CD14-positive monocyte (primary cell): Measurements from ENCODE around the gene ABLIM3. TPM values are rescaled to one million over a fixed set of nuclear protein-coding genes. Genes with fewer than 3 reads are reported as not detected.

Source experiments
- DNase-seq, 3 donors: peaks; one replicate each; pipeline ENCODE4 v3.0.0-alpha.2; 2011 to 2022
- H2AFZ ChIP-seq: 2 replicates; pipeline ENCODE4 v1.6.0; 2012; ENCODE audit warnings: mild to moderate bottlenecking, low read depth, low read length, inconsistent platforms; ENCODE audit not compliant: insufficient read depth, poor library complexity, severe bottlenecking
- H3K27ac ChIP-seq, 2 donors: 1 replicate in 1 of 2; 2 replicates in 1 of 2; pipeline ENCODE4 v1.5.1; 2012 to 2013; ENCODE audit warnings: low read length in 2 of 2, control low read depth in 1 of 2, inconsistent platforms in 1 of 2, low read depth in 1 of 2, mild to moderate bottlenecking in 1 of 2
- H3K27me3 ChIP-seq, 2 donors: one replicate each; pipeline versions ENCODE4 v1.6.0 to v1.6.1; 2011 to 2013; ENCODE audit warnings: low read length in 2 of 2; ENCODE audit not compliant: control insufficient read depth in 2 of 2, insufficient read depth in 2 of 2
- H3K36me3 ChIP-seq, 2 donors: replicated peaks in 1 of 2; 1 replicate in 1 of 2; 2 replicates in 1 of 2; pipeline versions ENCODE4 v1.5.1 to v1.6.1; 2012 to 2013; ENCODE audit warnings: low read length in 2 of 2, control low read depth in 1 of 2, inconsistent platforms in 1 of 2, mild to moderate bottlenecking in 1 of 2; ENCODE audit not compliant: insufficient read depth in 2 of 2, control insufficient read depth in 1 of 2
- H3K4me1 ChIP-seq, 2 donors: 1 replicate in 1 of 2; 2 replicates in 1 of 2; pipeline versions ENCODE4 v1.5.1 to v1.6.1; 2012 to 2013; ENCODE audit warnings: low read length in 2 of 2, control low read depth in 1 of 2, inconsistent platforms in 1 of 2, mild to moderate bottlenecking in 1 of 2, moderate library complexity in 1 of 2; ENCODE audit not compliant: insufficient read depth in 2 of 2, control insufficient read depth in 1 of 2
- H3K4me2 ChIP-seq: replicated peaks from 2 replicates; pipeline ENCODE3; 2012; ENCODE audit warnings: low read length, moderate library complexity, mild to moderate bottlenecking; ENCODE audit not compliant: poor library complexity, severe bottlenecking; ENCODE audit errors: extremely low read depth
- H3K4me3 ChIP-seq, 3 experiments: fragments of 200-600 bp in 1 of 3; sonication (generic) in 1 of 3; replicated peaks in 1 of 3; 1 replicate in 2 of 3; 2 replicates in 1 of 3; pipeline ENCODE4 v1.5.1; 2011 to 2013; ENCODE audit warnings: low read length in 3 of 3, mild to moderate bottlenecking in 3 of 3, control low read depth in 2 of 3, low read depth in 2 of 3, inconsistent platforms in 1 of 3, moderate library complexity in 1 of 3
- H3K79me2 ChIP-seq: 2 replicates; pipeline ENCODE4 v1.6.0; 2012; ENCODE audit warnings: mild to moderate bottlenecking, control low read depth, inconsistent platforms, low read length, moderate library complexity; ENCODE audit not compliant: insufficient read depth
- H3K9ac ChIP-seq: 2 replicates; pipeline ENCODE4 v1.6.0; 2017; ENCODE audit warnings: low read length, mild to moderate bottlenecking; ENCODE audit not compliant: insufficient read depth, poor library complexity, severe bottlenecking
- H3K9me3 ChIP-seq, 2 donors: replicated peaks in 1 of 2; 1 replicate in 1 of 2; 2 replicates in 1 of 2; pipeline versions ENCODE4 v1.5.1 to v1.6.1; 2012 to 2013; ENCODE audit warnings: low read length in 2 of 2, control low read depth in 1 of 2; ENCODE audit not compliant: control insufficient read depth in 1 of 2, insufficient read depth in 1 of 2
- H4K20me1 ChIP-seq: 2 replicates; pipeline ENCODE4 v1.6.0; 2012; ENCODE audit warnings: mild to moderate bottlenecking, low read length, control low read depth, moderate library complexity; ENCODE audit not compliant: insufficient read depth
- H3K27ac Mint-ChIP-seq, 7 donors: one replicate each; pipeline ENCODE4 v1.8.0; 2020; ENCODE audit warnings: mild to moderate bottlenecking in 7 of 7, mixed read lengths in 7 of 7, moderate library complexity in 6 of 7, inconsistent platforms in 2 of 7
- H3K27me3 Mint-ChIP-seq, 3 donors: one replicate each; pipeline ENCODE4 v1.8.0; 2021 to 2022; ENCODE audit warnings: low read depth in 3 of 3, mild to moderate bottlenecking in 3 of 3, mixed read lengths in 3 of 3, moderate library complexity in 3 of 3, inconsistent platforms in 1 of 3
- H3K36me3 Mint-ChIP-seq, 2 donors: one replicate each; pipeline ENCODE4 v1.8.0; 2020; ENCODE audit warnings: mixed read lengths in 2 of 2, inconsistent platforms in 1 of 2, mild to moderate bottlenecking in 1 of 2
- H3K4me1 Mint-ChIP-seq: one replicate; pipeline ENCODE4 v1.8.0; 2020; ENCODE audit warnings: mild to moderate bottlenecking, mixed read lengths
- H3K4me3 Mint-ChIP-seq, 2 donors: one replicate each; pipeline ENCODE4 v1.8.0; 2020; ENCODE audit warnings: mild to moderate bottlenecking in 2 of 2, mixed read lengths in 2 of 2, moderate library complexity in 1 of 2
- H3K9me3 Mint-ChIP-seq, 7 donors: one replicate each; pipeline ENCODE4 v1.8.0; 2020 to 2022; ENCODE audit warnings: mixed read lengths in 7 of 7, mild to moderate bottlenecking in 6 of 7, moderate library complexity in 6 of 7, inconsistent platforms in 2 of 7
- WGBS: methylation state at CpG from one replicate; pipeline ENCODE4 v1.1.5; 2013; ENCODE audit warnings: missing lambda C conversion rate; ENCODE audit not compliant: insufficient coverage; 5-methylcytosine and 5-hydroxymethylcytosine counted together
- intact Hi-C, 2 donors: fragments of 100-400 bp; cut with micrococcal nuclease; formaldehyde crosslinking; loops; one replicate each; pipeline versions ENCODE4 v1.15.0 to v1.15.1; 2023
- polyA plus RNA-seq, 3 donors: library from polyadenylated mRNA; depleted of rRNA in 1 of 3; unstranded in 2 of 3; stranded (reverse) in 1 of 3; fragments of 300-500 nt in 2 of 3; fragments of >200 nt in 1 of 3; fragmentation: Illumina TruSeq in 2 of 3; gene quantifications; 1 replicate in 2 of 3; 2 replicates in 1 of 3; pipeline ENCODE4 v1.2.3, GENCODE V29; 2012 to 2021
- TF ChIP-seq, protein P1 (sequence below): fragments of 200-600 bp; IDR thresholded peaks from one replicate; pipeline ENCODE4 v1.8.0; 2022; ENCODE audit warnings: antibody characterized with exemption, mild to moderate bottlenecking

The ABLIM3 gene
- polyA plus RNA-seq, 3 donors = 0.22 to 0.74 TPM; not detected in 1

- Histone ChIP-seq H3K9ac (no peak overlapping the region), H4K20me1 (no peaks in the 10 kb centered on the region), H2AFZ (no peak overlapping the region), H3K4me2 (no peak overlapping the region), H3K27me3 (no peaks in the 10 kb centered on the region), H3K4me1 (no peaks in the 10 kb centered on the region), H3K4me3 (no peak overlapping the region), H3K27ac (no peak overlapping the region), H3K79me2 (no peaks in the 10 kb centered on the region), H3K9me3 (no peaks in the 10 kb centered on the region), H3K36me3 (no peaks in the 10 kb centered on the region)
- Mint-ChIP-seq H3K4me3 (no peak overlapping the region), H3K27me3 (peaks cover 5 to 8% (median 6%) of the 10 kb centered on the region in 3 donors), H3K27ac (no peak overlapping the region), H3K4me1 (no peaks in the 10 kb centered on the region), H3K36me3 (no peaks in the 10 kb centered on the region), H3K9me3 (peaks cover 0 to 7% (median 0%) of the 10 kb centered on the region in 7 donors)
- 50% methylated on average over 2 of the region's 3 CpGs for WGBS
- no peak for DNase-seq
- TF ChIP-seq, protein P1, sequence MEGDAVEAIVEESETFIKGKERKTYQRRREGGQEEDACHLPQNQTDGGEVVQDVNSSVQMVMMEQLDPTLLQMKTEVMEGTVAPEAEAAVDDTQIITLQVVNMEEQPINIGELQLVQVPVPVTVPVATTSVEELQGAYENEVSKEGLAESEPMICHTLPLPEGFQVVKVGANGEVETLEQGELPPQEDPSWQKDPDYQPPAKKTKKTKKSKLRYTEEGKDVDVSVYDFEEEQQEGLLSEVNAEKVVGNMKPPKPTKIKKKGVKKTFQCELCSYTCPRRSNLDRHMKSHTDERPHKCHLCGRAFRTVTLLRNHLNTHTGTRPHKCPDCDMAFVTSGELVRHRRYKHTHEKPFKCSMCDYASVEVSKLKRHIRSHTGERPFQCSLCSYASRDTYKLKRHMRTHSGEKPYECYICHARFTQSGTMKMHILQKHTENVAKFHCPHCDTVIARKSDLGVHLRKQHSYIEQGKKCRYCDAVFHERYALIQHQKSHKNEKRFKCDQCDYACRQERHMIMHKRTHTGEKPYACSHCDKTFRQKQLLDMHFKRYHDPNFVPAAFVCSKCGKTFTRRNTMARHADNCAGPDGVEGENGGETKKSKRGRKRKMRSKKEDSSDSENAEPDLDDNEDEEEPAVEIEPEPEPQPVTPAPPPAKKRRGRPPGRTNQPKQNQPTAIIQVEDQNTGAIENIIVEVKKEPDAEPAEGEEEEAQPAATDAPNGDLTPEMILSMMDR = no peak
- intact Hi-C loops = no loop called here
Observed at GRCh38 chr5:149254506-149254905, 113.2 kb downstream of the ABLIM3 start.

DNA sequence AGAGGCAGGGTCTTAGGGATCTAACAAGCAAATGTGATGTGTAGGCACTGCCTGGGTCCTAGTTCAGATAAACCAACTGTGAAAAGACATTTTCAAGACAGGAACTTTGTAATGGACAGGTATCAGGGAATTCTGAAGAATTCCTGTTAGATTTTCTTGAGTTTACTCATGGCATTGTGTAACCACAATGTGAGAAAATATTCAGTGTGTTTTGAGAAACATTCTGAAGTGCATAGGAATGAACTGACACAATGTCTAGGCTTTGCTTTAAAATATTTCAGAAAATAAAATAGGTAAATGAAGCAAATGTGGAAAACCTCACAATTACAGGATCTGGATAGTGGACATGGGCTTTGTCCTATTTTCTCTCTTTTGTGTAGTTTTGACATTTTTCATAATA, 115.2 kb downstream of the ABLIM3 start:
- no peak for DNase-seq
- no peak overlapping the region for H3K4me2 ChIP-seq

More for the DNA sequence above, 115.2 kb downstream of the ABLIM3 start:
- no peaks in the 10 kb centered on the region for H3K36me3 Mint-ChIP-seq
- intact Hi-C loops = no loop called here
- no peaks in the 10 kb centered on the region for H3K27me3 ChIP-seq
- TF ChIP-seq, protein P1 = no peak
- H3K27ac ChIP-seq = no peak overlapping the region
- no peak overlapping the region for H3K27ac Mint-ChIP-seq
- peaks cover 4 to 8% of the 10 kb centered on the region in 2 donors for H3K4me1 ChIP-seq
- peaks cover 9% of the 10 kb centered on the region for H3K4me1 Mint-ChIP-seq
- H2AFZ ChIP-seq = no peak overlapping the region
- no peak overlapping the region for H3K4me3 Mint-ChIP-seq
- H3K9me3 ChIP-seq = no peaks in the 10 kb centered on the region
- no peaks in the 10 kb centered on the region for H3K79me2 ChIP-seq
- no peaks in the 10 kb centered on the region for H3K36me3 ChIP-seq
- H3K9ac ChIP-seq = no peak overlapping the region
- H4K20me1 ChIP-seq = no peaks in the 10 kb centered on the region
- H3K4me3 ChIP-seq = no peak overlapping the region
- peaks cover 0 to 7% (median 0%) of the 10 kb centered on the region in 7 donors for H3K9me3 Mint-ChIP-seq
- peaks cover 5 to 7% (median 6%) of the 10 kb centered on the region in 3 donors for H3K27me3 Mint-ChIP-seq
